ENCODE data around the gene RTP5. TPM values are rescaled to one million over a fixed set of nuclear protein-coding genes. Genes with fewer than 3 reads are reported as not detected.
A peak's percentile ranks its signal among the peaks of the same experiment; 100 is the strongest.

The RTP5 gene
- total RNA-seq, 1 experiment from 2014 or later, result not detected

GRCh38 chr2:241861264-241861663 is 8.3 kb upstream of the RTP5 start:
- no peak overlapping the region for H2AK5ac ChIP-seq (ENCODE audit: insufficient read length, low read length)
- Mint-ChIP-seq H3K27ac (no peak overlapping the region), H3K4me1 (peaks cover 6 to 23% of the 10 kb centered on the region in 2 experiments), H3K4me3 (peak overlapping the region in 1 of 2 experiments; percentile 9; a peak in 1 of 5 replicates), H3K9me3 (peaks cover 19 to 20% of the 10 kb centered on the region in 2 experiments), H3K27me3 (ENCODE audit: low read depth) (peaks cover 15% of the 10 kb centered on the region), H3K36me3 (ENCODE audit: insufficient read depth in 1 of 3, low read depth in 3 of 3) (peaks cover 0 to 6% (median 0%) of the 10 kb centered on the region in 3 experiments; a peak in 2 of 7 replicates)
- TF ChIP-seq, protein P1, sequence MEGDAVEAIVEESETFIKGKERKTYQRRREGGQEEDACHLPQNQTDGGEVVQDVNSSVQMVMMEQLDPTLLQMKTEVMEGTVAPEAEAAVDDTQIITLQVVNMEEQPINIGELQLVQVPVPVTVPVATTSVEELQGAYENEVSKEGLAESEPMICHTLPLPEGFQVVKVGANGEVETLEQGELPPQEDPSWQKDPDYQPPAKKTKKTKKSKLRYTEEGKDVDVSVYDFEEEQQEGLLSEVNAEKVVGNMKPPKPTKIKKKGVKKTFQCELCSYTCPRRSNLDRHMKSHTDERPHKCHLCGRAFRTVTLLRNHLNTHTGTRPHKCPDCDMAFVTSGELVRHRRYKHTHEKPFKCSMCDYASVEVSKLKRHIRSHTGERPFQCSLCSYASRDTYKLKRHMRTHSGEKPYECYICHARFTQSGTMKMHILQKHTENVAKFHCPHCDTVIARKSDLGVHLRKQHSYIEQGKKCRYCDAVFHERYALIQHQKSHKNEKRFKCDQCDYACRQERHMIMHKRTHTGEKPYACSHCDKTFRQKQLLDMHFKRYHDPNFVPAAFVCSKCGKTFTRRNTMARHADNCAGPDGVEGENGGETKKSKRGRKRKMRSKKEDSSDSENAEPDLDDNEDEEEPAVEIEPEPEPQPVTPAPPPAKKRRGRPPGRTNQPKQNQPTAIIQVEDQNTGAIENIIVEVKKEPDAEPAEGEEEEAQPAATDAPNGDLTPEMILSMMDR (conservative IDR thresholded peaks at IDR 0.05), result no peak
- H3K4me2 ChIP-seq (ENCODE audit: insufficient read depth, insufficient read length, low read length), result no peak overlapping the region
- H2BK5ac ChIP-seq (ENCODE audit: insufficient read length, low read length), result no peak overlapping the region
- no peak overlapping the region for H2BK20ac ChIP-seq (ENCODE audit: low read depth, low read length, poor library complexity, severe bottlenecking)
- no peaks in the 10 kb centered on the region for H3K79me2 ChIP-seq (ENCODE audit: insufficient read depth, low read length)
- WGBS (ENCODE audit: extremely low coverage, insufficient read length, low lambda C conversion rate), result 100% methylated on average over 1 of the region's 1 CpG
- H4K20me1 ChIP-seq (ENCODE audit: control insufficient read depth, insufficient read depth, insufficient read length), result peaks cover 8% of the 10 kb centered on the region
- no peak overlapping the region for H2BK12ac ChIP-seq (ENCODE audit: insufficient read length, low read depth, low read length)
- H3K14ac ChIP-seq (ENCODE audit: insufficient read depth, low read length), result no peak overlapping the region
- no peak overlapping the region for H3K4ac ChIP-seq (ENCODE audit: low read depth, low read length)
- no peaks in the 10 kb centered on the region for H3K23me2 ChIP-seq (ENCODE audit: insufficient read length, low read depth, low read length, poor library complexity, severe bottlenecking)
- no peaks in the 10 kb centered on the region for H3K79me1 ChIP-seq (ENCODE audit: insufficient read depth, low read depth, low read length, poor library complexity, severe bottlenecking)
- H3K18ac ChIP-seq (ENCODE audit: insufficient read length, low read depth, low read length), result no peak overlapping the region
- no peak overlapping the region for H2AFZ ChIP-seq (ENCODE audit: low read length)
- no peak overlapping the region for H2BK15ac ChIP-seq (ENCODE audit: low read depth, low read length)
- no peaks in the 10 kb centered on the region; the same call in 1 of the 2 replicates for H3K27me3 ChIP-seq (ENCODE audit: insufficient read depth, low read length)
- H3K9me3 ChIP-seq (ENCODE audit: control insufficient read depth, low read depth, low read length), result no peaks in the 10 kb centered on the region
- no peak overlapping the region for H4K5ac ChIP-seq (ENCODE audit: insufficient read length, low read depth, low read length)
- H3K9ac ChIP-seq (ENCODE audit: extremely low read depth, insufficient read length, low read length), result no peak overlapping the region
- no peak overlapping the region for H4K8ac ChIP-seq (replicated peaks; ENCODE audit: insufficient read length, low read depth, low read length)
- DNase-seq, result no peak
- no peaks in the 10 kb centered on the region; the same call in 1 of the 2 replicates for H3K4me1 ChIP-seq (ENCODE audit: insufficient read depth, low read length)
- no peak overlapping the region for H2BK120ac ChIP-seq (ENCODE audit: low read depth, low read length, poor library complexity, severe bottlenecking)
- no peak overlapping the region for H3K27ac ChIP-seq (ENCODE audit: insufficient read length, low read depth, low read length)
- no peak overlapping the region for H3T11ph ChIP-seq (ENCODE audit: low read length)
- no peak overlapping the region for H3K56ac ChIP-seq (ENCODE audit: insufficient read length, low read depth, low read length)
- H3K23ac ChIP-seq (ENCODE audit: insufficient read length, low read depth, low read length), result no peak overlapping the region
- no peak overlapping the region for H4K91ac ChIP-seq (ENCODE audit: insufficient read length, low read depth, low read length)

Measured in H9 (cell line).